Common myeloid progenitor, CD34-positive (primary cell): ENCODE results near the gene KCNS1.

Experiments used
- CTCF ChIA-PET: fragments of 350-600 bp; sonication (Branson Sonifier 250); formaldehyde crosslinking; loops from one replicate; lab custom pipeline; 2021; ENCODE audit warnings: antibody characterized with exemption; lab: Charles Lee
- POLR2A ChIA-PET: fragments of 350-600 bp; sonication (Branson Sonifier 250); formaldehyde crosslinking; loops from one replicate; lab custom pipeline; 2021; ENCODE audit warnings: antibody characterized with exemption; lab: Charles Lee
- DNase-seq, 3 donors: peaks; one replicate each; pipeline versions ENCODE4 v3.0.0 to v3.0.0-alpha.2; 2013
- H3K27ac ChIP-seq, 2 experiments: 1 replicate in 1 of 2; 2 replicates in 1 of 2; pipeline ENCODE4 v1.7.0; 2013; ENCODE audit warnings: inconsistent platforms in 2 of 2, low read length in 2 of 2, mild to moderate bottlenecking in 2 of 2, low read depth in 1 of 2, moderate library complexity in 1 of 2; ENCODE audit not compliant: severe bottlenecking in 2 of 2, insufficient read depth in 1 of 2, poor library complexity in 1 of 2
- H3K27me3 ChIP-seq, 5 experiments: replicated peaks in 2 of 5; 1 replicate in 3 of 5; 2 replicates in 2 of 5; pipeline versions ENCODE4 v1.6.1 to v1.7.0; 2013; ENCODE audit warnings: low read length in 4 of 5, mild to moderate bottlenecking in 2 of 5, moderate library complexity in 2 of 5, inconsistent platforms in 1 of 5; ENCODE audit not compliant: insufficient read depth in 5 of 5, control insufficient read depth in 4 of 5
- H3K36me3 ChIP-seq, 4 experiments: 1 replicate in 2 of 4; 2 replicates in 2 of 4; pipeline versions ENCODE4 v1.6.1 to v1.7.0; 2013; ENCODE audit warnings: low read length in 3 of 4, control low read depth in 1 of 4, mild to moderate bottlenecking in 1 of 4; ENCODE audit not compliant: control insufficient read depth in 4 of 4, insufficient read depth in 4 of 4
- H3K4me1 ChIP-seq, 4 experiments: 1 replicate in 3 of 4; 2 replicates in 1 of 4; pipeline versions ENCODE4 v1.6.1 to v1.7.1; 2013; ENCODE audit warnings: low read length in 3 of 4, mild to moderate bottlenecking in 3 of 4, control low read depth in 1 of 4, inconsistent platforms in 1 of 4, moderate library complexity in 1 of 4; ENCODE audit not compliant: control insufficient read depth in 4 of 4, insufficient read depth in 4 of 4; ENCODE audit errors: control extremely low read depth in 1 of 4
- H3K4me3 ChIP-seq, 7 experiments: 1 replicate in 4 of 7; 2 replicates in 3 of 7; pipeline versions ENCODE4 v1.5.1 to v1.7.0; 2013; ENCODE audit warnings: mild to moderate bottlenecking in 7 of 7, low read length in 6 of 7, moderate library complexity in 6 of 7, inconsistent platforms in 2 of 7, low read depth in 2 of 7, control low read depth in 1 of 7; ENCODE audit not compliant: insufficient read depth in 4 of 7, control insufficient read depth in 1 of 7; ENCODE audit errors: extremely low read depth in 1 of 7
- H3K9me3 ChIP-seq, 5 experiments: 1 replicate in 4 of 5; 2 replicates in 1 of 5; pipeline versions ENCODE4 v1.6.1 to v1.7.1; 2013; ENCODE audit warnings: low read length in 4 of 5, mild to moderate bottlenecking in 2 of 5, inconsistent platforms in 1 of 5, low read depth in 1 of 5, moderate library complexity in 1 of 5; ENCODE audit not compliant: control insufficient read depth in 4 of 5, insufficient read depth in 2 of 5; ENCODE audit errors: control extremely low read depth in 1 of 5
- WGBS: methylation state at CpG from one replicate; pipeline ENCODE4 v1.1.5; 2013; ENCODE audit not compliant: insufficient coverage; 5-methylcytosine and 5-hydroxymethylcytosine counted together

KCNS1 gene

GRCh38 chr20:45073221-45073620, 27.7 kb downstream of the KCNS1 start:
- H3K4me1 ChIP-seq: no peaks in the 10 kb centered on the region
- H3K27ac ChIP-seq: no peak overlapping the region
- ChIA-PET CTCF (interaction anchor here (1.0 to 1.7 kb wide), 6 partner anchors 19 to 40 kb away, joined by 3 to 7 read pairs (median 4); no protein-coding TSS in a partner anchor), POLR2A (no interaction called here)
- 100% methylated on average over 2 of the region's 3 CpGs for WGBS
- no peak for DNase-seq
- no peaks in the 10 kb centered on the region for H3K27me3 ChIP-seq
- no peaks in the 10 kb centered on the region for H3K9me3 ChIP-seq
- H3K36me3 ChIP-seq: peaks cover 9 to 64% (median 38%) of the 10 kb centered on the region in 4 experiments
- H3K4me3 ChIP-seq: no peak overlapping the region

DNA sequence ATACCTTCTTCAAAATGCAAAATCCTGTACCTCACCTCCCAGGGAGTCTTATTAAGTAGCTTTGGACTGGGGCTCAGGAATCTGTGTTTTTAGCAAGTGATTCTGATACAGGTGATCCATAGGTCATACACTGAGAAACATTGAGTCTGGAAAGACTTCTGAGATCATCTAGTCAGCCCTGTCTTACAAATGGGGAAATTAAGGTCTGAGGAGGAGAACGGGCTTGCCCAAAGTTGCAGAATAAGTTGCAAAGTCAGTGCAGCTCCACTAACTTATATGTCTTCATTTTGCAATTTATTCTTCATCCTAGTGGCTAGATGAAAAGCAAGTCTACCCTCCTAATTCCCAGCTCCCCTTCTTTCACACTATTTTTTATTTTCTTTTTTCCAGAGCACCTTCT, 28.9 kb downstream of the KCNS1 start:
- ChIA-PET POLR2A (no interaction called here), CTCF (interaction anchor here (0.9 to 1.9 kb wide), 10 partner anchors 9 to 30 kb away, joined by 3 to 9 read pairs (median 4); no protein-coding TSS in a partner anchor)
- Histone ChIP-seq H3K4me3 (no peak overlapping the region), H3K27me3 (no peaks in the 10 kb centered on the region), H3K4me1 (no peaks in the 10 kb centered on the region), H3K9me3 (no peaks in the 10 kb centered on the region), H3K27ac (no peak overlapping the region), H3K36me3 (peaks cover 9 to 68% (median 44%) of the 10 kb centered on the region in 4 experiments)
- no peak for DNase-seq
- no CpG with 5 or more reads among the region's 1 CpG for WGBS

DNA sequence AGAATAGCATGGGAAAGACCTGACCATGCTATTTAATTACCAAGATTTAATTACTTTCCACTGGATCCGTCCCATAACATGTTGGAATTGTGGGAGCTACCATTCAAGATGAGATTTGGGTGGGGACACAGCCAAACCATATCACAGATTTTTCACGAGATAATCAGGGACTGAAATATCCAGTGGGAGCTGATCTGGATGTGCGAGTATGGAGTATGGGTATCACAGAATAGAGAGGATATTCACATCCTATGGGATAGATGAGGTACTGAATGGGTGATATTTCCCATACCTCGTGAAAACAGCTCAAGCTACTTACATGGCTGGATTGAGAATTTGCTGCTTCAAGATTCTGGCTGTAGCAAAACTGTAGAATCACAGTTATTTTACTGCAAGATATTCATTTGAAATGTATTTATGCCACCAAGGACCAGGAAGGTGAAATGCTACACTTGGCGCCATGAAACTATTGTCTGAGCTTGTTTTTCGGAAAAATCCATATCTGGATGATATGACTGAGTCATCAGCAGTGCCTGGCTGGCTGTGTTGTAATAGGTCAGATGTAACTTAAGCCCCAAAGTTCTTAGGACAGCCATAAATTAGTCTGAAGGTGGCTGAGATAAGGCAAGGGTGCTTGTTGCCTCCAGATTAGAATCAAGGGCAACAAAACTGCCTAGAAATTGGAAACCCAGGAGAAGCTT, 29.8 kb downstream of the KCNS1 start:
- Histone ChIP-seq H3K36me3 (peaks cover 14 to 61% (median 40%) of the 10 kb centered on the region in 4 experiments), H3K4me1 (no peaks in the 10 kb centered on the region), H3K9me3 (no peaks in the 10 kb centered on the region), H3K27me3 (no peaks in the 10 kb centered on the region), H3K27ac (no peak overlapping the region), H3K4me3 (no peak overlapping the region)
- WGBS: 100% methylated on average over 6 of the region's 6 CpGs
- no peak for DNase-seq
- ChIA-PET POLR2A (no interaction called here), CTCF (interaction anchor here (1.1 to 1.9 kb wide), 8 partner anchors 10 to 35 kb away, joined by 3 to 9 read pairs (median 6); no protein-coding TSS in a partner anchor)

DNA sequence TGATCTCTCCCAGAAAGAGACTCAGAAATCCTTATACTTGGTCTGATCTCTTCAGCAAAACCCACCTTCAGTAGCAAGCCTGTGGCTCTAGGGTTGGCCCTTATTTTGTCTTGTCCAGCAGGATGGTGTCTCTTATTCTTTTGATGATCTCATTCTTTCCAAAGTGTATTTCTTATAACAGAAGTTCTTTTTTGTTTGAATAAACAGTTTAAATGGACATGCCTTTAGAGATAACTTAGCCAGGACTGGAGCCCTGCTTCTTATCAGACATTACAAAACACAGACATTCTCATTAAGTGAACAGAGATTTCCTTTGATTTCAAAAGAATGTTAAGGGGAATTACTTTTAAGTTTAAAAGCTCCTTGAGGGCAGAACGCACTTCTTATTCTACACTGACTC, 31.7 kb downstream of the KCNS1 start:
- ChIA-PET POLR2A (no interaction called here), CTCF (no interaction called here)
- Histone ChIP-seq H3K9me3 (no peaks in the 10 kb centered on the region), H3K4me3 (no peak overlapping the region), H3K27me3 (no peaks in the 10 kb centered on the region), H3K36me3 (peaks cover 9 to 44% (median 27%) of the 10 kb centered on the region in 4 experiments), H3K4me1 (no peaks in the 10 kb centered on the region), H3K27ac (no peak overlapping the region)
- DNase-seq: no peak
- no CpG with 5 or more reads among the region's 1 CpG for WGBS

GRCh38 chr20:45067558-45067957, 33.4 kb downstream of the KCNS1 start:
- H3K27ac ChIP-seq: no peak overlapping the region
- H3K9me3 ChIP-seq: no peaks in the 10 kb centered on the region
- no peak for DNase-seq
- H3K4me3 ChIP-seq: no peak overlapping the region
- no CpG with 5 or more reads among the region's 2 CpGs for WGBS
- POLR2A ChIA-PET: no interaction called here
- CTCF ChIA-PET: interaction anchor here (1.2 to 2.1 kb wide), 3 partner anchors 9 to 28 kb away, joined by 3 to 15 read pairs (median 5); no protein-coding TSS in a partner anchor
- H3K36me3 ChIP-seq: peaks cover 5 to 33% (median 19%) of the 10 kb centered on the region in 4 experiments
- H3K4me1 ChIP-seq: no peaks in the 10 kb centered on the region
- H3K27me3 ChIP-seq: no peaks in the 10 kb centered on the region

GRCh38 chr20:45067087-45067486, 33.8 kb downstream of the KCNS1 start:
- Histone ChIP-seq H3K27ac (no peak overlapping the region), H3K27me3 (no peaks in the 10 kb centered on the region), H3K9me3 (no peaks in the 10 kb centered on the region), H3K4me3 (no peak overlapping the region), H3K36me3 (peaks cover 5 to 35% (median 19%) of the 10 kb centered on the region in 4 experiments), H3K4me1 (no peaks in the 10 kb centered on the region)
- no CpG with 5 or more reads among the region's 4 CpGs for WGBS
- ChIA-PET POLR2A (no interaction called here), CTCF (interaction anchor here (1.2 to 2.1 kb wide), 3 partner anchors 10 to 29 kb away, joined by 3 to 15 read pairs (median 5); no protein-coding TSS in a partner anchor)
- DNase-seq: no peak

DNA sequence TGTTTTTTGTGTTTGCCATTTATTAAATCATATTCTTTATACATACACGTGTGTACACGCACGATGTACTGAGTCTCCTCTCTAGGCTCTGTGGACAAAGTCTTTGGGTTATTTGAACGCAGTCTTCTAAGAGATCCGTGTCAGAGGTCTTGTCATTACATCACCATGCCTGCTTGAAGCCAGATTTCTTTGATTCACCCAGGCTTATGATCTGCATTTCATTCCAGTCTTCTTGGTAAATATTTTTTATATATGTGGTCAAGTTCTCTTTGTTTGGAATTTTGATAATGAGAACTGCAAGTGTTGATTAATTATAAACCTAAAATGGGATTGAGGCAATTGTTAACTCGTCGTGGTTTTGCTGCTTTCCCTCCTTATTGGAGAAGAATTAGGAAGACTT, 34.6 kb downstream of the KCNS1 start:
- Histone ChIP-seq H3K4me1 (no peaks in the 10 kb centered on the region), H3K36me3 (peaks cover 5 to 34% (median 19%) of the 10 kb centered on the region in 4 experiments), H3K4me3 (no peak overlapping the region), H3K27ac (no peak overlapping the region), H3K27me3 (no peaks in the 10 kb centered on the region), H3K9me3 (no peaks in the 10 kb centered on the region)
- POLR2A ChIA-PET: no interaction called here
- DNase-seq: no peak
- CTCF ChIA-PET: interaction anchor here (1.6 to 2.1 kb wide), 2 partner anchors 17 to 30 kb away, joined by 4 to 15 read pairs; no protein-coding TSS in a partner anchor
- 100% methylated on average over 7 of the region's 7 CpGs for WGBS
